Astrocyte of the spinal cord (primary cell): Measurements from ENCODE around the gene ZFHX3.

Experiments used
- DNase-seq: peaks from one replicate; pipeline ENCODE4 v3.0.0; 2011; ENCODE audit warnings: low read depth, low spot score
- H3K4me3 ChIP-seq: 2 replicates; pipeline ENCODE4 v1.5.1; 2011; ENCODE audit warnings: low read depth, mild to moderate bottlenecking, low read length, moderate library complexity
- in situ Hi-C: cut with HindIII; loops from 2 replicates; pipeline ENCODE4 v1.10.0; 2017; ENCODE audit warnings: low sequenced_read_pairs
- TF ChIP-seq, protein P1 (sequence below): IDR thresholded peaks from 2 replicates; pipeline ENCODE4 v1.5.1; 2012; ENCODE audit warnings: low read depth, mild to moderate bottlenecking, low read length, inconsistent platforms

ZFHX3 gene

DNA sequence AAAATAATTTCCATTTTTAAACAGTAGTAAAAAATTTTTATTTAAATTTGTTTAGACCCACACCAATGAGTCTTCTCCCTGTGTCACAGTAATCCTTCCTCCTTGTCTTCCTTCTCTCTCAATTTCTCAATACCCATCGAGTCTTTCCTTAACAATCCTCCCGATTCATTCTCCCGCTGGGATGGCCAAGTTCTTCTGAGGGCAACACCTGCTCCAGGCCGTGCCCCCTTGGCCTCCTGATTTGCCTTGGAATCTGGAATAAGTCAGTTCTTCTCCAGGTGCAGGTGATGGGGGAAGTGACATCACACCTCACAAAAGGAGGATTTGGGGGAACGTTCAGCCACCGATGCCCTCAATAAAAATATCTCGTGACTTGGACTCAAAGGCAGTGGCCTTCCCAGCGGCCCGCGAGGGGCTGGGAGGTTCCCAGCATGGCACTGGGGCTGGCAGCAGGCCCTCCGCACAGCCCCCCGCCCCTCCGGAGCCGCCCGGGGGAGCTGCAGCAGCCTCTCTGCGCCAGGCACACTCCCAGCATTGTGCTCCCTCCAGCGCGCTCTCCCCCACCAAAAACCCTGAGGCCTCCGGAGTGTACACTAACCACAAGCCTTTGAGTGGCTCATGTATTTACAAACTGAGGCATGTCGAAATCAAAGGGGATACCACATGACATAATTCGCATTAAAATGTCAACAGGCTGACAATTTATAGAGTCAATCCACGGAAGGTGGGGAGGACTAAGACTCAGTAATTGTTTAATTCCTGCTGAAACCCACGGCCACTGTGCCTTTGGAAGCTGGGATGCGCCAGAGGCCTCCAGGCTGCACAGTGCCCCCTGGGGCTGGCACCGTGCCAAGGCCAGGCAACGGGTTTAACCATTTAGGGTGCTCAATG is 120.5 kb downstream of the ZFHX3 start:
- in situ Hi-C loops: no loop called here
- peak; percentile 84 for DNase-seq
- H3K4me3 ChIP-seq: no peak overlapping the region
- TF ChIP-seq, protein P1, sequence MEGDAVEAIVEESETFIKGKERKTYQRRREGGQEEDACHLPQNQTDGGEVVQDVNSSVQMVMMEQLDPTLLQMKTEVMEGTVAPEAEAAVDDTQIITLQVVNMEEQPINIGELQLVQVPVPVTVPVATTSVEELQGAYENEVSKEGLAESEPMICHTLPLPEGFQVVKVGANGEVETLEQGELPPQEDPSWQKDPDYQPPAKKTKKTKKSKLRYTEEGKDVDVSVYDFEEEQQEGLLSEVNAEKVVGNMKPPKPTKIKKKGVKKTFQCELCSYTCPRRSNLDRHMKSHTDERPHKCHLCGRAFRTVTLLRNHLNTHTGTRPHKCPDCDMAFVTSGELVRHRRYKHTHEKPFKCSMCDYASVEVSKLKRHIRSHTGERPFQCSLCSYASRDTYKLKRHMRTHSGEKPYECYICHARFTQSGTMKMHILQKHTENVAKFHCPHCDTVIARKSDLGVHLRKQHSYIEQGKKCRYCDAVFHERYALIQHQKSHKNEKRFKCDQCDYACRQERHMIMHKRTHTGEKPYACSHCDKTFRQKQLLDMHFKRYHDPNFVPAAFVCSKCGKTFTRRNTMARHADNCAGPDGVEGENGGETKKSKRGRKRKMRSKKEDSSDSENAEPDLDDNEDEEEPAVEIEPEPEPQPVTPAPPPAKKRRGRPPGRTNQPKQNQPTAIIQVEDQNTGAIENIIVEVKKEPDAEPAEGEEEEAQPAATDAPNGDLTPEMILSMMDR: no peak

DNA sequence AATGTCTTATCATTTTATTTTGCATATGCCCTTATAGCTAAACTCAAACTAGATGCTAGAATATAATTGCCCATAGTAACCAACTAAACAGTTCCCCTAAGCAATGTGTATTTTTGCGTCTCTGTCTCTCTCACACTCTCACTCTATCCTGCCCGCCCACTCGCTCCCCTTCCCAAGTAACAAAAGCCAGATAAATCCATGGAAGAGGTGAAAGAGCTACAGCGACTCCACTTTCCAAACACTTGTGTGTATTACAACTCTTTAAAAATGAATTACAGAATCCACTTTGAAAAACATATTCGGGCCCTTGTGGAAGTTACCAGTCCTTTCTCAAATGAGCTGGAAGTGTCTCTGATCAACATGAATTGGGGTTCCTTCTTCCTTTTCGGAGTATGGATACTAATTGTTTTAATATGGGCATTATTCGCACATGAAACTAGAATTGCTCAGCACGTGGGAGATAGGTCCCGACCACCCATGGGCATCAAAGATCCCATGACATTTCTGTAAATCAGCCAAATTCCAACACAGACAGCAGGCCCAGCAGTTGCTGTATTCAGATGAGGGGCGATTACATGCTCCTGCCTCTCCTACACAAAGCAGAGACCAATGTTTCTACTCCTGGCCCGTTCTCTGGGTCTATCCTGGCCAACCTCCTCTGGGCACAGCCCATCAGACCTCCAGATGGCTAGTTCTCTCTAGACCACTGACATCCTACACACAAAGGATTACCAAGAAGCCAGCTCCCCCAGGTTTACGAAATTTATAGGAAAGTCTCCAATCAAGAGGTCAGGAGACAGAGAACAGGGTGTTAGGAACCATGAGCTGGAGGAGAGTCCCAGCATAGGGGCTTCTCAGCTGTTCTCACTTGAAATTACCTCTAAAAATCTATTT is 121.5 kb downstream of the ZFHX3 start:
- DNase-seq: no peak
- TF ChIP-seq, protein P1: no peak
- H3K4me3 ChIP-seq: no peak overlapping the region
- in situ Hi-C loops: no loop called here

DNA sequence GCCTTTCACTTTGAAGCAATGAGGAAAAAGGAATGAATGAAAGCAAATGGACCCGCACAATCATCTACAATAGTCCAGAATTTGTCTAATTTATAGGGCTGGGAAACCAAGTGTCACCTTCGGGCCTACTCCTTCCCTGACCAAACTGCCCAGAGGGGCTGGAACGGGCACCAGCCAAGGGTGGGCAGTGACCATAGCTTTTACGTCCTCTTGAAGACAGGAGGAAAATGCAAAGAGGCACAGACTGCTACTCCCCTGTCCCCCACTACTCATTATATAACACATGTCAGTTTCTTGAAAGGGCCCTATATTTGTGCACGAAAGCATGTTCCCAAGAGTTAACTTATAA is 122.3 kb downstream of the ZFHX3 start:
- in situ Hi-C loops: no loop called here
- TF ChIP-seq, protein P1: no peak
- no peak overlapping the region for H3K4me3 ChIP-seq
- DNase-seq: no peak

DNA sequence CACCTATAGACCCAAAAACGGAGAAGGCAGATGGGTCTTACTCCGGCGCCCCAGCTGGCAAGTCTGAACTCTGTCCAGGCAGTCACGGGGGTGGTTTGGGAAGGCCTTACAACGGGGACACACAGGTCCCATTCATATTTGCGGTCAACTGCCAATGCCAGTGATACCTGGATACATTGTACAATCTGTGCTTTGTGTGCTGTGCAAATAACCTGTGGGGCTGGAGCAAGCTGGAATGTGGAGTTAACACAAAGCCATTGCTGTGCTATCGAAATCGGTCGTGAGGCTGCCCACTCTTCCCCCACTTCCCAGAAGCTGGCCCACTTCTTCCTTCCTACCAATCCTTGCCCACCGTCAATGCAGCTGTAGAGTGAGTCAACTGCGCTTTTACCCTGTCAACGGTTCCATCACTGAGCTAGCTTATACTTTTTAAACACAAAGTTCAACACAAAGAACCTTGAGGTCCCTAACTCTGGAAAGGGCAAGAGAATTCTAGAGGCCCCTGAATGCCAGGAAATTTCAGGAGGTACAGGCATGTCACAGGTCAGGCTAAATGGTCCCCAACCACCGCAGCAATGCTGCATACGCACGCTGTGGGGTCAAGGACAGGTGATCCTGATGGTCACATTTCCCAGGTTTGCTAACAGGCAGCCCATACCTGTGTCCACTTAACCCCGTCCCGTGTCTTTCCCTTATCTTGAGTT is 122.8 kb downstream of the ZFHX3 start:
- TF ChIP-seq, protein P1: no peak
- no peak overlapping the region for H3K4me3 ChIP-seq
- in situ Hi-C loops: no loop called here
- DNase-seq: no peak

DNA sequence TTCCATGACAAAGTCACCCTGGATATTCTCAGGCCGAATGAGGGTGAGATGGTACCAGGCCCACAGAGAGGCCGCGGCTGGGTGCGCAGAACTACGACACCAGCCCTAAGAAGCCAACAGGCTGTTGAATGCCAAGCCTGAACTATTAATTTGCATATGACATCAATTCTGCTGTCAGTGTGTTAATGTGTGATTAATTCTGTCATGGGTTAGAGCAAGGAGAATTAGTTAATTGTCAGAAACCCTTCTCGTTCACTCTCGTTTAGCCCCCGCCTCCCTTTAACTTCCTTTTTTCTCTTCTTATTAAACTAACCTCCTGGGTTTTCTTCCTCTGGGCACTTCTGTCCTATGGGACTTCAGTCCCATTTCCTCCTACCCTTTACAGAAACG is 123.4 kb downstream of the ZFHX3 start:
- in situ Hi-C loops: no loop called here

DNA sequence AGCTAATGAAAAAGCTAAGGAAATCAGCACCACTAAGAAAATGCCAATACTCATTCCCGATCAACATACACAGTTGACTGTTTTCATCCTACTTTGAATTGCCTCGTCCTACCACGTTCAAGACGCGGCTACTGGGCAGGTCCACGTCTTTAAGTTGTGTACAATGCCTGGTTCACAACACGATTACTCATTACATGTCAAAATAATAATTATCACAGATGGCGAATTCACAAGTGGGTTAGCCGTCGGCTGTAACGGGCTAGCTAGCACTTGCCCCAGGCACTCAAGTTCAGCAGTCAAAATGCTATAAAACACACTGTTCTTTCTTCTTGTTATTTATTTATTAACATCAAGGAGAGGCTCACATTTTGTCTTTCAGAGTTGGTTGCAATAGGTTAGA is 124.2 kb downstream of the ZFHX3 start:
- TF ChIP-seq, protein P1: no peak
- H3K4me3 ChIP-seq: no peak overlapping the region
- DNase-seq: no peak
- in situ Hi-C loops: no loop called here

More for the DNA sequence above, 123.4 kb downstream of the ZFHX3 start:
- no peak for DNase-seq
- TF ChIP-seq, protein P1: no peak
- no peak overlapping the region for H3K4me3 ChIP-seq
